NCI-H2196 (cell line): ENCODE data around the gene SNORC.
A peak's percentile ranks its signal among the peaks of the same experiment; 100 is the strongest.

ENCODE experiments used
- DNase-seq: peaks from one replicate; lab custom pipeline; 2025; ENCODE audit not compliant: unreplicated experiment; lab: John Stamatoyannopoulos, UW

SNORC gene

GRCh38 chr2:232866104-232866503 is 4.0 kb upstream of the SNORC start:
- DNase-seq, result no peak

- DNase-seq, result no peak
These were observed 686 bp upstream of the SNORC start for GRCh38 chr2:232869138-232870017.

GRCh38 chr2:232870766-232871371 is 805 bp downstream of the SNORC start:
- DNase-seq, result no peak

- no peak for DNase-seq
These were observed 1.4 kb downstream of the SNORC start for GRCh38 chr2:232871418-232871834.

DNA sequence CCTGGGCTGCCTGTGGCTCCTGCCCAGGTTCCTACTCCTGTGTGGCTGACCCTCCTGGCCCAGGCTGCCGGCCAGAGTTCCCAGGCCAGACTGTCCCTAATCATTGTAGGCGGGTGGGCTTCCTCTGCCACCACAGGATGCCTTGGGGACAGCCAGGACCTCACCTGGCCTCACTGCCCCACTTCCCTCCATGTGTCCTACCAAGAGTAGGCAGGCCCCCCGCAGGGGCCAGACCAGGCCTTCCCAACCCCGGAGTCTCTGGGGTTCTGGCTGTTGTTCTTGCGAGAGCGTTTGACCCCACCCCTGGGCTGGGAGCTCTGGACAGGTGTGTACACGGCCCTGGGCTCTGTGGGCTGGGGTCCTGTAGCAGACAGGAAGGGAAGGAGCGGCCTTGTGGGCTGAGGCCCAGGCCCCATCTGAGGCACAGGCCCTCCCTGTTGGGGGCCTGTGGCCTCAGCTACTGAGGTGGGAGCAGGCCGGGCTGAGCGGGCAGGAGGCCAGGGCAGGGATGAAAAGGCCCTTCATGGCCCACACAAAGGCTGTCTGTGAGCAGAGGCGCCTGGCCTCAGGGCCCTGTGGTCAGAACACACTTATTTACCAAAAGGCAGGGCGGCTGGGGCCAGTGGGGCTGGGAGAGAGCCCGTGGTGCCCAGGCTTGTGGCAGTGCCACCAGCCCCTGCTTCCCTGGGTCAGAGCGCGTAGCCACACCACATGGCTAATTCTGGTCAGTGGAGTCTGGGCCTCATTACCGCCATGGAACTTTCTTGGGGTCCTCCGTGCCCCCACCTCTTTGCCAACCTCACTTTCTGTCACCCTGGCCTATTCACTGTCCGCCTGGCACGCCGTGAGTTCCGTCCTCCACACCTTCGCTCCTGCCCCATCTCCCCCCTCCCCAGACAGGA is 2.0 kb downstream of the SNORC start:
- DNase-seq, result no peak

- DNase-seq, result no peak
These were observed 2.8 kb downstream of the SNORC start for GRCh38 chr2:232872826-232873225.

GRCh38 chr2:232873292-232873908 is 3.3 kb downstream of the SNORC start:
- no peak for DNase-seq

DNA sequence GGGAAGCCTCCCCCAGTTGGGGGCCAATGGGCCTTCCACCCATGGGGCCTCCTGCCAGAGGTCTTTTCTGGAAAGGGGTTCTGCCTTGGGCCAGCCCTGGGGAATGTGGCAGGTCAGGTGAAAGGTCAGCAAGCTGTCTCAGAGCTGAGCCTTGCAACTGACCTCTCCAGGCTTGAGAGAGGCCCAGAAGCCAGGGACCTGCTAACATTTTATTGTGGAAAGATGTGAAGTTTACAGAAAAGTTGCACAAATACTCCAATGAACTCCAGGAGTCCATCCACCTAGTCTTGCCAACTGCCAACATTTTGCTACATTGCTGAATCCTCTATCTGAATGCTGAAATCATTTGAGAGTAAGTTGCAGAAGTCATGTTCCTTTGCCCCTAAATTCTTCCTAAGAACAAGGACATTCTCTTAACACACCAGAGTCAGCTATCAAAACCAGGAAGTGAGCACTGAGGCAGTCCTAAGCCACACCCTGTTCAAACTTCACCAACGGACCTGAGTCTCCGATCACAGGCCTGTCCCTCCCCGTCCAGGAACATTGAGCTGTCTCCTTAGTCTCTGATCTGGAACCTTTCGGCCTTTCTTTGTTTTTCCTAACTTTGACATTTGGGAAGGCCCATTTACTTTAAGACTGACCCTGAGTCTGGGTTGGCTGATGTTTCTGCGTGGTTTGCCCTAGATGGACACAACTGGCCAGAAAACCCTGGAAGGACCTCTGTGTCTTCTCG is 4.0 kb downstream of the SNORC start:
- no peak for DNase-seq

- no peak for DNase-seq
These were observed 4.7 kb downstream of the SNORC start for GRCh38 chr2:232874677-232875223.

DNA sequence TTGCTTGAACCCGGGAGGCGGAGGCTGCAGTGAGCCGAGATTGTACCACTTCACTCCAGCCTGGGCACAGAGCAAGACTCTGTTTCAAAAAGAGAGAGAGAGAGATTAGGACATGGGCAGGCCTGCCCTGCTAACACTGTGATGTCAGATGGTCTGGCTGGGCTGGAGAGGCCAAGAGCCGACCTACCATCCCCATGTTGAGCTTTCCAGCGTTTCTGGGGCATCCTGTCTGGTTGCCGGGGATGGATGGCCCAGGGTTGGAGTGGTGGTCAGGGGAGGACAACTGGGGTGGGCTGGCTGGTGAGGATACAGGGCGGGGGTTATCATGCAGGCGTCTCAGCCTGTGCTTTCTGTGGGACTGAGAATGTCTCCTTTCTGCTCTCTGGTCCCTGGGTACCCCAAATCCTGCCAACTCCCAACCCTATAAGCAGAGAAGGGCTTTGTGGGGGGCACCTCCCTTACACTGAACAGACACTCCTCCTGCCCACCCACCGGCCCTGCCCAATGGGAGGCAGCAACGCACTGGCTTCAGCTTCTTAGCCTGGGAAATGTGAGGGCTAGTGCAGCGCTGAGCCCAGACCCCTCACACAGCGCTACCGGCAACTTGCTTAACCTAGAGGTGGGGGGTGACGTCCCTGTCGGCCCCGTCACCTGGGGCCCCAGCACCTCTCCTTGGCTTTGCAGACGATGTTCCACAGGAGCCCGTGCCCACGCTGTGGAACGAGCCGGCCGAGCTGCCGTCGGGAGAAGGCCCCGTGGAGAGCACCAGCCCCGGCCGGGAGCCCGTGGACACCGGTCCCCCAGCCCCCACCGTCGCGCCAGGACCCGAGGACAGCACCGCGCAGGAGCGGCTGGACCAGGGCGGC is 5.4 kb downstream of the SNORC start:
- peak; percentile 15 for DNase-seq

GRCh38 chr2:232876161-232876977 is 6.3 kb downstream of the SNORC start:
- DNase-seq, result peak; percentile 78

- no peak for DNase-seq
These were observed 6.9 kb downstream of the SNORC start for GRCh38 chr2:232876978-232877441.

GRCh38 chr2:232877940-232878511 is 8.0 kb downstream of the SNORC start:
- DNase-seq, result no peak

DNA sequence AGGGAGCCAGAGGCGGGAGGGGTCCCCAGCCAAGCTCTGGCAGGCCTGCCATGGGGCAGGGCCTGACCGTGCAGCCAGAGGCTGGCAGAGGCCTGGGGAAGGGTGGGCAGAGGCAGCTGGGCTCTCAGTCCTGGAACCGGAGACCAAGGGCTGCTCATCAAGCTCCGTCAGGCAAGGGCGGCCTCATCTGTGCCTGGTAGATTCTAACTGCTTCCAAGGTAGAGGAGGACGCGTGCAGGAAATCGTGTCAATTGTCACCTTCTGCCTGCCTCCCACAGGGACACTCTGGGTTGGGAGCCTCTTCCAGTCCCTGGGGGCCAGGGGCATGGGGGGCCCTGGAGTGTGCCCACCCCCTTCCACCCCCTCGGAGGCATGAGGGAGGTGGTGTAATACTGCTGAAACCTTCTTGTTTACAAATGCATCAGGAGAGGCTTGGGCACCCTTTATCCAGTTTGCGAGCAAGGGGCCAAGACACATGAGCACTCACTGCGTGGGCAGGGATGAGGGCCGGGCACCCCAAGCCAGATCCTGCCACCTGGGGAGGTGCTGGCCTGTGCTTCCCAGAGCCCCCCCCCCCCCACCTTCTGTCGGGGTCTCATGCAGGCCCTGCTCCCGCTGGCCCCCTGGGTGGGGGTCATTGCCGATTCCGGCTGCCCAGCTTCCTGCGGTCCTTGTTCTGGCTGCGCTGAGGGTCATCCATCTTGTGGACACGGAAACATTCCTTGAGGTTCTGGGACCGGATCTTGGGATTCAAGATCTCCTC is 9.0 kb downstream of the SNORC start:
- no peak for DNase-seq

GRCh38 chr2:232879618-232880494 is 9.8 kb downstream of the SNORC start:
- no peak for DNase-seq

GRCh38 chr2:232880764-232881351 is 10.8 kb downstream of the SNORC start:
- DNase-seq, result no peak
